ENCODE data around the gene CRADD. TPM values are rescaled to one million over a fixed set of nuclear protein-coding genes. Genes with fewer than 3 reads are reported as not detected.

The CRADD gene
- total and polyA plus RNA-seq, 2 donors (not counting 3 experiments of a cell fraction or from before 2014, with no cell fraction given): 11.7 to 14.5 TPM

DNA sequence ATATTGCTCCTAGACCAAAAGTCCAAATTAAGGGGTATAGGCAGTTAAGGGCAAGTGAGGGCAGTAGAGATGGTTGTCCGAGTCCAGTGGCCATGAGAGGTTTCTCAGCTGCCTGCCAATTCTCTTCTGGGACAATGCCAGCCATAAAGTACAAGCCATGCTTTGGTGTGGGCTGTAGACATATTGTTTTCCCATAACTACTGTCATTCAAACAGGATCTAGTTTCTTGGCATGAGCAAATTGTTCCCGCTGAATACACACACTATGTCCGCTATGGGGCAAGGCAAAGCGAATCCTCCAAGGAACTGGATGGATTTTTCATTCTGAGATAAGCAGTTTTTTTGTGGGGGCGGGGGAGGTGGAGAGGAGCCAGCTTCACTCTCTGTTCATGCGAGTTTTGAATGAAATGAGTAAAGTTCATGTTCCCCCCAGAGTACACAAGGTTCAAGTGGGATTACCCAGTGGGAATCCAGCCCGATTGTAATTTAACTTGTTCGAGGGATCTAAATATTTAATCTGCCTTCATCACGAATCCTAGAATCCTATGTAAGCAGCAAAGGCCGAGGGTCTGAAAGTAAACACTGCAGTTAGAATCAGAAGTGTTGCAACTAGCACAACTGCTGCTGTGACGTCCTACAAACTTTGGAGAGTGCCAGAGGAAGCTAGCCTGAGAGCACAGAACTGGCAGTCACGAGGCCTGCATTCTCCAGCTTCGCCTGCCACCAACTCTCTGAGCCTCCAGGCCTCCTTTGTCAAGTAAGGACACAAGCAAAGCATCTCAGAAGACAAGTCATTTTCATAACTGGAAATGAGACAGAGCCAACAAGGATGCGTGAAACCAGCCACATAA lies 137.0 kb downstream of the CRADD start:
- Histone ChIP-seq H3K9ac (replicated peaks; ENCODE audit: extremely low read depth, insufficient read depth, low read length) (no peak overlapping the region), H3K27ac (ENCODE audit: insufficient read depth, low read depth, low read length) (no peak overlapping the region), H3K9me1 (replicated peaks; ENCODE audit: control insufficient read depth, extremely low read depth, insufficient read depth, low read length) (no peaks in the 10 kb centered on the region), H3K36me3 (ENCODE audit: control insufficient read depth in 2 of 2, extremely low read depth in 1 of 2, insufficient read depth in 2 of 2, low read length in 2 of 2) (no peaks in the 10 kb centered on the region), H3K9me3 (replicated peaks; ENCODE audit: control insufficient read depth, insufficient read depth, low read length) (no peaks in the 10 kb centered on the region), H3K4me1 (ENCODE audit: control insufficient read depth, extremely low read depth, insufficient read depth, low read length) (no peaks in the 10 kb centered on the region), H3K27me3 (ENCODE audit: control insufficient read depth in 2 of 2, insufficient read depth in 2 of 2, low read length in 2 of 2) (no peaks in the 10 kb centered on the region), H3K4me2 (ENCODE audit: insufficient read depth, low read length) (no peak overlapping the region), H4K20me1 (replicated peaks; ENCODE audit: control insufficient read depth, extremely low read depth, insufficient read depth, low read length) (no peaks in the 10 kb centered on the region), H3K79me2 (ENCODE audit: control insufficient read depth, insufficient read depth, low read length) (no peaks in the 10 kb centered on the region), H2AFZ (ENCODE audit: low read depth, low read length) (peak overlapping the region; percentile 22), H3K4me3 (replicated peaks in 1 of 3; ENCODE audit: insufficient read depth in 1 of 3, low read depth in 1 of 3, low read length in 3 of 3) (no peak overlapping the region)
- POLR2A ChIA-PET: no interaction called here
- CTCF ChIA-PET: interaction anchor here (0.8 to 2.0 kb wide), 2 partner anchors 24 to 47 kb away, joined by 3 to 7 read pairs; no protein-coding TSS in a partner anchor
- peak; percentile 74 for DNase-seq (ENCODE audit: low read depth, low spot score)
- intact Hi-C loops (cut with micrococcal nuclease): no loop called here
- dilution Hi-C loops (cut with MboI; ENCODE audit: extremely low pct_ligation_motif_present, low sequenced_read_pairs): no loop called here
- TF ChIP-seq MYC (IDR thresholded peaks at IDR 0.05; ENCODE audit: low read depth, low read length) (no peak), JUN (IDR thresholded peaks at IDR 0.05; ENCODE audit: borderline replicate concordance, insufficient read depth, insufficient read length, low read depth) (no peak), EZH2 (IDR thresholded peaks at IDR 0.05; ENCODE audit: borderline replicate concordance, low read depth, low read length, severe bottlenecking) (no peak), POLR2A (IDR thresholded peaks at IDR 0.05; ENCODE audit: low read depth, low read length) (no peak), FOS (IDR thresholded peaks at IDR 0.05; ENCODE audit: borderline replicate concordance, insufficient read depth, low read length) (no peak), POLR2AphosphoS5 (IDR thresholded peaks at IDR 0.05; ENCODE audit: insufficient read depth, low read depth, low read length) (no peak), GATA2 (IDR thresholded peaks at IDR 0.05; ENCODE audit: insufficient read depth, insufficient read length, low read depth, low read length) (no peak)
- TF ChIP-seq, protein P1, sequence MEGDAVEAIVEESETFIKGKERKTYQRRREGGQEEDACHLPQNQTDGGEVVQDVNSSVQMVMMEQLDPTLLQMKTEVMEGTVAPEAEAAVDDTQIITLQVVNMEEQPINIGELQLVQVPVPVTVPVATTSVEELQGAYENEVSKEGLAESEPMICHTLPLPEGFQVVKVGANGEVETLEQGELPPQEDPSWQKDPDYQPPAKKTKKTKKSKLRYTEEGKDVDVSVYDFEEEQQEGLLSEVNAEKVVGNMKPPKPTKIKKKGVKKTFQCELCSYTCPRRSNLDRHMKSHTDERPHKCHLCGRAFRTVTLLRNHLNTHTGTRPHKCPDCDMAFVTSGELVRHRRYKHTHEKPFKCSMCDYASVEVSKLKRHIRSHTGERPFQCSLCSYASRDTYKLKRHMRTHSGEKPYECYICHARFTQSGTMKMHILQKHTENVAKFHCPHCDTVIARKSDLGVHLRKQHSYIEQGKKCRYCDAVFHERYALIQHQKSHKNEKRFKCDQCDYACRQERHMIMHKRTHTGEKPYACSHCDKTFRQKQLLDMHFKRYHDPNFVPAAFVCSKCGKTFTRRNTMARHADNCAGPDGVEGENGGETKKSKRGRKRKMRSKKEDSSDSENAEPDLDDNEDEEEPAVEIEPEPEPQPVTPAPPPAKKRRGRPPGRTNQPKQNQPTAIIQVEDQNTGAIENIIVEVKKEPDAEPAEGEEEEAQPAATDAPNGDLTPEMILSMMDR (IDR thresholded peaks at IDR 0.05; ENCODE audit: extremely low read depth in 1 of 2, insufficient read depth in 1 of 2, low read depth in 1 of 2, low read length in 2 of 2): no peak
- TF ChIP-seq, protein P2, sequence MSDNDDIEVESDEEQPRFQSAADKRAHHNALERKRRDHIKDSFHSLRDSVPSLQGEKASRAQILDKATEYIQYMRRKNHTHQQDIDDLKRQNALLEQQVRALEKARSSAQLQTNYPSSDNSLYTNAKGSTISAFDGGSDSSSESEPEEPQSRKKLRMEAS (IDR thresholded peaks at IDR 0.05; ENCODE audit: insufficient read depth, insufficient read length): no peak
- no peak for FAIRE-seq
- BruUV-seq (replicated peaks): no TSS peak
